Parathyroid adenoma (tissue), 2 donors: Measurements from ENCODE around the gene NEO1.

Experiments used
- H2AFZ ChIP-seq: fragments of 300-600 bp; sonication (generic); one replicate; pipeline ENCODE4 v1.7.0; 2017; ENCODE audit warnings: antibody characterized with exemption, mild to moderate bottlenecking
- H3K27ac ChIP-seq: fragments of 300-600 bp; sonication (generic); one replicate; pipeline ENCODE4 v1.7.0; 2017
- H3K27me3 ChIP-seq: fragments of 300-600 bp; sonication (generic); one replicate; pipeline ENCODE4 v1.7.0; 2017; ENCODE audit warnings: low read length; ENCODE audit not compliant: control insufficient read depth, insufficient read depth
- H3K36me3 ChIP-seq: fragments of 300-600 bp; sonication (generic); one replicate; pipeline ENCODE4 v1.7.0; 2017; ENCODE audit warnings: low read length; ENCODE audit not compliant: control insufficient read depth, insufficient read depth
- H3K4me1 ChIP-seq: fragments of 300-600 bp; sonication (generic); one replicate; pipeline ENCODE4 v1.7.0; 2017; ENCODE audit warnings: control low read depth
- H3K4me2 ChIP-seq: fragments of 300-600 bp; sonication (generic); one replicate; pipeline ENCODE4 v1.7.0; 2017; ENCODE audit warnings: low read length
- H3K4me3 ChIP-seq: fragments of 300-600 bp; sonication (generic); one replicate; pipeline ENCODE4 v1.7.0; 2017; ENCODE audit warnings: low read depth, low read length
- H3K79me2 ChIP-seq: fragments of 300-600 bp; sonication (generic); one replicate; pipeline ENCODE4 v1.7.0; 2017; ENCODE audit warnings: control low read depth
- H3K9ac ChIP-seq: fragments of 300-600 bp; sonication (generic); one replicate; pipeline ENCODE4 v1.7.0; 2017; ENCODE audit warnings: mild to moderate bottlenecking
- H3K9me3 ChIP-seq: fragments of 300-600 bp; sonication (generic); one replicate; pipeline ENCODE4 v1.7.0; 2017; ENCODE audit warnings: low read length; ENCODE audit not compliant: control insufficient read depth
- CTCF ChIP-seq: fragments of 300-600 bp; sonication (generic); IDR thresholded peaks from one replicate; pipeline ENCODE4 v1.7.0; 2017; ENCODE audit warnings: antibody characterized with exemption, mild to moderate bottlenecking
- donor health status: primary hyperparathyroidism.

NEO1 gene

GRCh38 chr15:73023071-73023470 lies 29.2 kb upstream of the NEO1 start:
- TF ChIP-seq CTCF = no peak
- H3K27ac ChIP-seq = no peak overlapping the region
- no peak overlapping the region for H3K9ac ChIP-seq
- no peak overlapping the region for H2AFZ ChIP-seq
- H3K36me3 ChIP-seq = no peaks in the 10 kb centered on the region
- no peaks in the 10 kb centered on the region for H3K79me2 ChIP-seq
- peaks cover 2% of the 10 kb centered on the region for H3K4me1 ChIP-seq
- no peak overlapping the region for H3K4me3 ChIP-seq
- H3K27me3 ChIP-seq = no peaks in the 10 kb centered on the region
- no peak overlapping the region for H3K4me2 ChIP-seq
- no peaks in the 10 kb centered on the region for H3K9me3 ChIP-seq

GRCh38 chr15:73024168-73024567 lies 28.1 kb upstream of the NEO1 start:
- no peaks in the 10 kb centered on the region for H3K27me3 ChIP-seq
- H3K4me1 ChIP-seq = peaks cover 6% of the 10 kb centered on the region
- no peak overlapping the region for H3K4me3 ChIP-seq
- no peaks in the 10 kb centered on the region for H3K36me3 ChIP-seq
- H3K9me3 ChIP-seq = no peaks in the 10 kb centered on the region
- H3K9ac ChIP-seq = no peak overlapping the region
- H3K27ac ChIP-seq = no peak overlapping the region
- no peak overlapping the region for H2AFZ ChIP-seq
- no peak overlapping the region for H3K4me2 ChIP-seq
- no peaks in the 10 kb centered on the region for H3K79me2 ChIP-seq
- TF ChIP-seq CTCF = no peak

GRCh38 chr15:73026511-73027054 lies 25.7 kb upstream of the NEO1 start:
- H2AFZ ChIP-seq = no peak overlapping the region
- no peaks in the 10 kb centered on the region for H3K27me3 ChIP-seq
- no peak overlapping the region for H3K4me3 ChIP-seq

GRCh38 chr15:73028031-73028430 lies 24.2 kb upstream of the NEO1 start:
- TF ChIP-seq CTCF = no peak

More at GRCh38 chr15:73026511-73027054, 25.7 kb upstream of the NEO1 start:
- Histone ChIP-seq H3K4me1 (peaks cover 11% of the 10 kb centered on the region), H3K9me3 (no peaks in the 10 kb centered on the region), H3K4me2 (no peak overlapping the region), H3K36me3 (no peaks in the 10 kb centered on the region), H3K79me2 (no peaks in the 10 kb centered on the region), H3K27ac (no peak overlapping the region), H3K9ac (no peak overlapping the region)
- TF ChIP-seq CTCF = no peak

GRCh38 chr15:73028831-73029451 lies 23.3 kb upstream of the NEO1 start:
- no peak for TF ChIP-seq CTCF

More at GRCh38 chr15:73028031-73028430, 24.2 kb upstream of the NEO1 start:
- Histone ChIP-seq H3K27me3 (no peaks in the 10 kb centered on the region), H3K9me3 (no peaks in the 10 kb centered on the region), H3K9ac (no peak overlapping the region), H3K4me1 (peaks cover 11% of the 10 kb centered on the region), H3K4me2 (no peak overlapping the region), H3K79me2 (no peaks in the 10 kb centered on the region), H3K36me3 (no peaks in the 10 kb centered on the region), H3K4me3 (no peak overlapping the region), H2AFZ (no peak overlapping the region), H3K27ac (no peak overlapping the region)

More at GRCh38 chr15:73028831-73029451, 23.3 kb upstream of the NEO1 start:
- H3K4me2 ChIP-seq = peak overlapping the region; percentile 55
- no peak overlapping the region for H3K9ac ChIP-seq
- no peaks in the 10 kb centered on the region for H3K36me3 ChIP-seq
- peak overlapping the region; percentile 23 for H3K4me3 ChIP-seq
- no peaks in the 10 kb centered on the region for H3K27me3 ChIP-seq
- no peak overlapping the region for H2AFZ ChIP-seq
- peaks cover 16% of the 10 kb centered on the region for H3K4me1 ChIP-seq
- no peaks in the 10 kb centered on the region for H3K9me3 ChIP-seq
- H3K27ac ChIP-seq = peak overlapping the region; percentile 44
- no peaks in the 10 kb centered on the region for H3K79me2 ChIP-seq
